ENCODE data around the gene TMBIM4. TPM values are rescaled to one million over a fixed set of nuclear protein-coding genes. Genes with fewer than 3 reads are reported as not detected.

Gene TMBIM4
- total and polyA plus RNA-seq, 2 of the 4 experiments (the other 2 are of a cell fraction) = 38.7 to 59.3 TPM

DNA sequence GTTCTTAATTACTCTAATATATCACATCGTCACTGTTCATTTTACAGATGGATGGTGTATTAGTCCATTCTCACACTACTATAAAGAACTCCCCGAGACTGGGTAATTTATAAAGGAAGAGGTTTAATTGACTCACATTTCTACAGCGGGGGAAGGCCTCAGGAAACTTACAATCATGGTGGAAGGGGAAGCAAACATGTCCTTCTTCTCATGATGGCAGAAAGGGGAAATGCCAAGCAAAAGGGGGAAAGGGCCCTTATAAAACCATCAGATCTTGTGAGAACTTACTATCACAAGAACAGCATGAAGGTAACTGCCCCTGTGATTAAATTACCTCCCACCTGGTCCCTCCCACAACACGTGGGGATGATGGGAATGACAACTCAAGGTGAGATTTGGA, 6.5 kb downstream of the TMBIM4 start:
- H3K56ac ChIP-seq (ENCODE audit: extremely low read depth, insufficient read depth, low read length) = no peak overlapping the region
- H4K20me1 ChIP-seq (ENCODE audit: insufficient read depth, low read length) = peaks cover 3% of the 10 kb centered on the region; the same call in 1 of the 2 replicates
- H3K23ac ChIP-seq (ENCODE audit: low read depth, low read length) = no peak overlapping the region
- H4K91ac ChIP-seq (ENCODE audit: insufficient read depth, low read depth, low read length) = no peak overlapping the region
- no peak overlapping the region for H3K18ac ChIP-seq (ENCODE audit: low read depth, low read length)
- H3K14ac ChIP-seq (replicated peaks; ENCODE audit: low read depth, low read length) = no peak overlapping the region
- H2BK120ac ChIP-seq (ENCODE audit: low read depth, low read length) = no peak overlapping the region
- H4K5ac ChIP-seq (ENCODE audit: low read depth, low read length) = no peak overlapping the region
- H3K4ac ChIP-seq (ENCODE audit: low read depth, low read length) = no peak overlapping the region
- dilution Hi-C loops (cut with HindIII; ENCODE audit: low sequenced_read_pairs, unreplicated experiment) (no loop called here), intact Hi-C loops (cut with micrococcal nuclease) (no loop called here), in situ Hi-C loops (cut with MboI; ENCODE audit: low sequenced_read_pairs) (loop anchor here (25.0 kb wide), 1 partner anchor 249 kb away; no protein-coding TSS in a partner anchor)
- no peak overlapping the region for H3K9ac ChIP-seq (ENCODE audit: low read depth, low read length)
- ChIA-PET POLR2A (ENCODE audit: unreplicated experiment) (no interaction called here), CTCF (no interaction called here)
- H3K27ac ChIP-seq (ENCODE audit: insufficient read depth, low read length) = no peak overlapping the region
- H2AFZ ChIP-seq (replicated peaks; ENCODE audit: low read length, poor library complexity) = no peak overlapping the region
- H3K27me3 ChIP-seq (ENCODE audit: control insufficient read depth, insufficient read depth, low read length) = no peaks in the 10 kb centered on the region
- H2BK15ac ChIP-seq (ENCODE audit: low read depth, low read length) = no peak overlapping the region
- WGBS, 2 experiments (ENCODE audit: extremely low coverage in 2 of 2, insufficient read length in 1 of 2) = no CpG with 5 or more reads among the region's 4 CpGs
- peaks cover 41 to 59% of the 10 kb centered on the region in 2 experiments for H3K79me1 ChIP-seq (ENCODE audit: low read depth in 1 of 2, low read length in 2 of 2)
- H3K9me3 ChIP-seq (ENCODE audit: control insufficient read depth, insufficient read depth, low read length) = peaks cover 2% of the 10 kb centered on the region; the same call in 1 of the 2 replicates
- H3K4me3 ChIP-seq (ENCODE audit: insufficient read depth, low read depth, low read length) = no peak overlapping the region
- H2AK9ac ChIP-seq (replicated peaks; ENCODE audit: low read depth, low read length, poor library complexity) = no peak overlapping the region
- H3K4me1 ChIP-seq (ENCODE audit: control insufficient read depth, insufficient read depth, low read length) = no peaks in the 10 kb centered on the region; the same call in 1 of the 2 replicates
- no peak overlapping the region for H4K8ac ChIP-seq (ENCODE audit: low read depth in 2 of 2, low read length in 2 of 2)
- H2AK5ac ChIP-seq (ENCODE audit: low read depth, low read length) = no peak overlapping the region
- no peak overlapping the region for H2BK5ac ChIP-seq (ENCODE audit: low read depth, low read length, poor library complexity, severe bottlenecking)
- no peaks in the 10 kb centered on the region for H3K9me1 ChIP-seq (ENCODE audit: insufficient read depth, low read length)
- no TSS peak for BruUV-seq (replicated peaks)
- no peak overlapping the region for H3K4me2 ChIP-seq (ENCODE audit: low read depth, low read length)
- H2BK20ac ChIP-seq (ENCODE audit: low read depth, low read length) = no peak overlapping the region
- TF ChIP-seq CEBPB (IDR thresholded peaks at IDR 0.05; ENCODE audit: low read depth, low read length) (no peak), FOS (IDR thresholded peaks at IDR 0.05; ENCODE audit: low read depth, low read length) (no peak), MAZ (IDR thresholded peaks at IDR 0.05; ENCODE audit: borderline replicate concordance, low read depth, low read length) (no peak), NFE2L2 (IDR thresholded peaks at IDR 0.05; ENCODE audit: low read depth, low read length) (no peak), RFX5 (IDR thresholded peaks at IDR 0.05; ENCODE audit: low read depth, low read length) (no peak), POLR2A (IDR thresholded peaks at IDR 0.05; ENCODE audit: low read depth, low read length) (no peak), CHD1 (IDR thresholded peaks at IDR 0.05; ENCODE audit: low read depth, low read length) (no peak), MXI1 (IDR thresholded peaks at IDR 0.05; ENCODE audit: borderline replicate concordance, low read depth, low read length) (no peak), MAFK (IDR thresholded peaks at IDR 0.05; ENCODE audit: low read depth, low read length) (no peak), RAD21 (IDR thresholded peaks at IDR 0.05; ENCODE audit: low read length) (no peak), SMC3 (IDR thresholded peaks at IDR 0.05; ENCODE audit: low read depth, low read length) (no peak)
- TF ChIP-seq, protein P1, sequence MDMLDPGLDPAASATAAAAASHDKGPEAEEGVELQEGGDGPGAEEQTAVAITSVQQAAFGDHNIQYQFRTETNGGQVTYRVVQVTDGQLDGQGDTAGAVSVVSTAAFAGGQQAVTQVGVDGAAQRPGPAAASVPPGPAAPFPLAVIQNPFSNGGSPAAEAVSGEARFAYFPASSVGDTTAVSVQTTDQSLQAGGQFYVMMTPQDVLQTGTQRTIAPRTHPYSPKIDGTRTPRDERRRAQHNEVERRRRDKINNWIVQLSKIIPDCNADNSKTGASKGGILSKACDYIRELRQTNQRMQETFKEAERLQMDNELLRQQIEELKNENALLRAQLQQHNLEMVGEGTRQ (IDR thresholded peaks at IDR 0.05; ENCODE audit: low read depth, low read length) = no peak
- TF ChIP-seq, protein P2, sequence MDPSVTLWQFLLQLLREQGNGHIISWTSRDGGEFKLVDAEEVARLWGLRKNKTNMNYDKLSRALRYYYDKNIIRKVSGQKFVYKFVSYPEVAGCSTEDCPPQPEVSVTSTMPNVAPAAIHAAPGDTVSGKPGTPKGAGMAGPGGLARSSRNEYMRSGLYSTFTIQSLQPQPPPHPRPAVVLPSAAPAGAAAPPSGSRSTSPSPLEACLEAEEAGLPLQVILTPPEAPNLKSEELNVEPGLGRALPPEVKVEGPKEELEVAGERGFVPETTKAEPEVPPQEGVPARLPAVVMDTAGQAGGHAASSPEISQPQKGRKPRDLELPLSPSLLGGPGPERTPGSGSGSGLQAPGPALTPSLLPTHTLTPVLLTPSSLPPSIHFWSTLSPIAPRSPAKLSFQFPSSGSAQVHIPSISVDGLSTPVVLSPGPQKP (IDR thresholded peaks at IDR 0.05; ENCODE audit: borderline replicate concordance, low read depth, low read length) = no peak
- peaks cover 3% of the 10 kb centered on the region for H3K36me3 ChIP-seq (ENCODE audit: control insufficient read depth, insufficient read depth, low read length)
- ATAC-seq (ENCODE audit: low read depth) (no peak), DNase-seq (no peak)

All from IMR-90 (cell line).